ENCODE measurements around the gene CHAC2. TPM values are rescaled to one million over a fixed set of nuclear protein-coding genes. Genes with fewer than 3 reads are reported as not detected.

Gene CHAC2
- total and polyA plus RNA-seq, 2 donors from 2014 or later = 1.6 to 3.7 TPM

- no peak for DNase-seq
- no peaks in the 10 kb centered on the region for H3K4me1 ChIP-seq (ENCODE audit: control insufficient read depth in 2 of 3, insufficient read depth in 2 of 3, low read depth in 1 of 3, low read length in 3 of 3)
- H3K4me3 ChIP-seq (ENCODE audit: low read length in 3 of 3) = no peak overlapping the region
- no peaks in the 10 kb centered on the region for H3K9me3 ChIP-seq (ENCODE audit: control insufficient read depth in 2 of 3, insufficient read depth in 1 of 3, low read length in 3 of 3)
- H3K9ac ChIP-seq (ENCODE audit: low read length in 3 of 3) = no peak overlapping the region
- no peak for FAIRE-seq
- no peak for TF ChIP-seq CTCF (IDR thresholded peaks at IDR 0.05; ENCODE audit: borderline replicate concordance, extremely low read depth, insufficient read depth)
- no peaks in the 10 kb centered on the region for H3K27me3 ChIP-seq (ENCODE audit: control insufficient read depth, insufficient read depth, low read length)
- H3K36me3 ChIP-seq (ENCODE audit: control insufficient read depth in 2 of 3, insufficient read depth in 3 of 3, low read length in 3 of 3) = peaks cover 2 to 34% (median 34%) of the 10 kb centered on the region in 3 donors
- no peak overlapping the region for H3K27ac ChIP-seq (ENCODE audit: low read depth in 2 of 2, low read length in 2 of 2)
- intact Hi-C loops (cut with DNase I) = no loop called here
Observed at GRCh38 chr2:53813151-53813550, 45.5 kb downstream of the CHAC2 start.

DNA sequence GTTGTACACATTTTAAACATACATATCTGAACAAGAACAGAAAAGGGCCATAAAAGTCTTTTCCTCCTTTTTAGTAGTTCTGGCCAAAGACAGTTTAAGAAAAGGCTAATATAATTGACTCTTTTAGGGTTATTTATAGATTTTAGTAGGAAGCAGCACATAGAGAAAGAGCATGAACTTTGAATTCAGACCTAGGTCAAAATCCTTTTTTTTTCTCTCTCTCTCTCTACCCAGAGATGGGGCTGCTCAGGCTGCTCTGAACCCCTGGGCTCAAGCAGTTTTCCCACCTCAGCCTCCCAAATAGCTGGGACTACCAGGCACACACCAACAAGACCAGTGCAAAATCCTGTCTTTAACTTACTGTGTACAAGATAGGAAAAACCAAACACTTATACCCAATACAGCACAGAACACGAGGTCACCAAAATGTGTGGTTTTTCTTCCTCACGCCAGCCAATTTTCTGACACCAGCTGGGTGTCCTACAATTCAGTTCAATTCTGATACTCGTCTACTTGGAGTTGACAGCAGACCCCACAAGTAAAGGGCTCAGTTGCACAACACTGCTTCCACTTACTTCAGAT, 51.3 kb downstream of the CHAC2 start:
- FAIRE-seq (no peak), DNase-seq (no peak)
- H3K9ac ChIP-seq (ENCODE audit: low read length in 3 of 3) = no peak overlapping the region
- no peak for TF ChIP-seq CTCF (IDR thresholded peaks at IDR 0.05; ENCODE audit: borderline replicate concordance, extremely low read depth, insufficient read depth)
- no peak overlapping the region for H3K4me3 ChIP-seq (ENCODE audit: low read length in 3 of 3)
- H3K27me3 ChIP-seq (ENCODE audit: control insufficient read depth, insufficient read depth, low read length) = no peaks in the 10 kb centered on the region
- no peaks in the 10 kb centered on the region for H3K9me3 ChIP-seq (ENCODE audit: control insufficient read depth in 2 of 3, insufficient read depth in 1 of 3, low read length in 3 of 3)
- H3K27ac ChIP-seq (ENCODE audit: low read depth in 2 of 2, low read length in 2 of 2) = no peak overlapping the region
- H3K36me3 ChIP-seq (ENCODE audit: control insufficient read depth in 2 of 3, insufficient read depth in 3 of 3, low read length in 3 of 3) = peaks cover 0 to 24% (median 5%) of the 10 kb centered on the region in 3 donors
- no peaks in the 10 kb centered on the region for H3K4me1 ChIP-seq (ENCODE audit: control insufficient read depth in 2 of 3, insufficient read depth in 2 of 3, low read depth in 1 of 3, low read length in 3 of 3)
- intact Hi-C loops (cut with DNase I) = no loop called here

- no peaks in the 10 kb centered on the region for H3K4me1 ChIP-seq (ENCODE audit: control insufficient read depth in 2 of 3, insufficient read depth in 2 of 3, low read depth in 1 of 3, low read length in 3 of 3)
- DNase-seq (no peak), FAIRE-seq (no peak)
- H3K36me3 ChIP-seq (ENCODE audit: control insufficient read depth in 2 of 3, insufficient read depth in 3 of 3, low read length in 3 of 3) = peaks cover 0 to 24% (median 5%) of the 10 kb centered on the region in 3 donors
- no peaks in the 10 kb centered on the region for H3K27me3 ChIP-seq (ENCODE audit: control insufficient read depth, insufficient read depth, low read length)
- no peak overlapping the region for H3K9ac ChIP-seq (ENCODE audit: low read length in 3 of 3)
- H3K4me3 ChIP-seq (ENCODE audit: low read length in 3 of 3) = no peak overlapping the region
- no peak overlapping the region for H3K27ac ChIP-seq (ENCODE audit: low read depth in 2 of 2, low read length in 2 of 2)
- no peak for TF ChIP-seq CTCF (IDR thresholded peaks at IDR 0.05; ENCODE audit: borderline replicate concordance, extremely low read depth, insufficient read depth)
- no peaks in the 10 kb centered on the region for H3K9me3 ChIP-seq (ENCODE audit: control insufficient read depth in 2 of 3, insufficient read depth in 1 of 3, low read length in 3 of 3)
- intact Hi-C loops (cut with DNase I) = no loop called here
Observed at GRCh38 chr2:53819634-53820033, 52.0 kb downstream of the CHAC2 start.

DNA sequence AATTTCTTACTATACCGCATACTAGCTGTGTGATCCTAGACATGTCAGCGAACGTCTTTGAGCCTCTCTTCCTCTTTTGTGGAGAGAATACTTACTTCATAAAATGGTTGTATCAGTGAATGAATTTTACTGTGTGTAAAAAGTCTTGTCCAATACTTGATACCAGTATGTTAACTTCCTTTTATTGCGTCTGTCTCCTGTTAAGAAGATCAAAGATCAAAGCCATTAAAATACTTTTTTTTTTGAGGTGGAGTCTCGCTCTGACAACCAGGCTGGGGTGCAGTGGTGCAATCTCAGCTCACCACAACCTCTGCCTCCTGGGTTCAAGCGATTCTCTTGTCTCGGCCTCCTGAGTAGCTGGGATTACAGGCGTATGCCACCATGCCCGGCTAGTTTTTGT, 52.4 kb downstream of the CHAC2 start:
- no peak for TF ChIP-seq CTCF (IDR thresholded peaks at IDR 0.05; ENCODE audit: borderline replicate concordance, extremely low read depth, insufficient read depth)
- DNase-seq (no peak), FAIRE-seq (no peak)
- H3K27ac ChIP-seq (ENCODE audit: low read depth in 2 of 2, low read length in 2 of 2) = no peak overlapping the region
- H3K27me3 ChIP-seq (ENCODE audit: control insufficient read depth, insufficient read depth, low read length) = no peaks in the 10 kb centered on the region
- no peak overlapping the region for H3K9ac ChIP-seq (ENCODE audit: low read length in 3 of 3)
- H3K4me3 ChIP-seq (ENCODE audit: low read length in 3 of 3) = no peak overlapping the region
- no peaks in the 10 kb centered on the region for H3K9me3 ChIP-seq (ENCODE audit: control insufficient read depth in 2 of 3, insufficient read depth in 1 of 3, low read length in 3 of 3)
- no peaks in the 10 kb centered on the region for H3K4me1 ChIP-seq (ENCODE audit: control insufficient read depth in 2 of 3, insufficient read depth in 2 of 3, low read depth in 1 of 3, low read length in 3 of 3)
- peaks cover 0 to 24% (median 5%) of the 10 kb centered on the region in 3 donors for H3K36me3 ChIP-seq (ENCODE audit: control insufficient read depth in 2 of 3, insufficient read depth in 3 of 3, low read length in 3 of 3)
- intact Hi-C loops (cut with DNase I) = no loop called here
